Measurements from ENCODE around the gene CCDC141. TPM values are rescaled to one million over a fixed set of nuclear protein-coding genes. Genes with fewer than 3 reads are reported as not detected.
"Not testable (repeated sequence)": the region's sequence is repeated elsewhere in the genome, so short reads cannot be mapped to it uniquely, and the experiment has no call there.

Gene CCDC141
- total and polyA plus RNA-seq, 12 donors = 5.2 to 379 (median 224) TPM

- peak in 2 of 8 donors; percentile 14 to 71 for ATAC-seq
- no peak for TF ChIP-seq CTCF (IDR thresholded peaks at IDR 0.05)
- H3K4me3 ChIP-seq = no peak overlapping the region
- no peak for DNase-seq
- no peaks in the 10 kb centered on the region for H3K36me3 ChIP-seq
- no peaks in the 10 kb centered on the region for H3K27me3 ChIP-seq
- H3K27ac ChIP-seq = peak overlapping the region in 3 of 10 donors; percentile 31 to 57 (median 54)
- intact Hi-C loops (cut with DNase I) = loop anchor here in 2 of 10 donors (10.0 kb wide), 1 partner anchor 67 kb away; no protein-coding TSS in a partner anchor
- H3K4me1 ChIP-seq = peaks cover 0 to 18% (median 12%) of the 10 kb centered on the region in 9 donors
- H3K9me3 ChIP-seq = no peaks in the 10 kb centered on the region
- WGBS, 2 donors = 86 to 92% methylated on average over 5 of the region's 5 CpGs
These were observed 7.8 kb upstream of the CCDC141 start for GRCh38 chr2:179057737-179058136.

- H3K4me1 ChIP-seq = peaks cover 4 to 34% (median 20%) of the 10 kb centered on the region in 9 donors
- H3K4me3 ChIP-seq, H3K27me3 ChIP-seq, DNase-seq, H3K9me3 ChIP-seq, H3K27ac ChIP-seq, H3K36me3 ChIP-seq, ATAC-seq: not testable (repeated sequence)
- intact Hi-C loops (cut with DNase I) = loop anchor here in 2 of 10 donors (10.0 kb wide), 1 partner anchor 71 kb away; no protein-coding TSS in a partner anchor
- 90 to 94% methylated on average over 3 of the region's 3 CpGs for whole genome bisulfite sequencing, 2 donors
These were observed 3.6 kb upstream of the CCDC141 start for GRCh38 chr2:179053568-179053967.

- no peaks in the 10 kb centered on the region for H3K9me3 ChIP-seq
- no peak for DNase-seq
- H3K4me3 ChIP-seq = no peak overlapping the region
- TF ChIP-seq CTCF (IDR thresholded peaks at IDR 0.05) = no peak
- peaks cover 4 to 37% (median 16%) of the 10 kb centered on the region in 9 donors for H3K4me1 ChIP-seq
- intact Hi-C loops (cut with DNase I) = loop anchor here in 2 of 10 donors (10.0 kb wide), 1 partner anchor 74 kb away; no protein-coding TSS in a partner anchor
- H3K27ac ChIP-seq = peak overlapping the region; percentile 66 to 91 (median 80)
- 34 to 50% methylated on average over 4 of the region's 4 CpGs for WGBS, 2 donors
- H3K36me3 ChIP-seq = peaks cover 0 to 8% (median 0%) of the 10 kb centered on the region in 9 donors
- peak; percentile 5 to 61 (median 20) for ATAC-seq
- H3K27me3 ChIP-seq = no peaks in the 10 kb centered on the region
These were observed 1.3 kb upstream of the CCDC141 start for GRCh38 chr2:179051250-179051649.

GRCh38 chr2:179050755-179051154, 818 bp upstream of the CCDC141 start:
- H3K27ac ChIP-seq = peak overlapping the region; percentile 66 to 91 (median 80)
- intact Hi-C loops (cut with DNase I) = loop anchor here in 2 of 10 donors (10.0 kb wide), 1 partner anchor 74 kb away; no protein-coding TSS in a partner anchor
- H3K4me1 ChIP-seq = peaks cover 4 to 42% (median 16%) of the 10 kb centered on the region in 9 donors
- no peaks in the 10 kb centered on the region for H3K27me3 ChIP-seq
- DNase-seq = peak in 1 of 2 donors; percentile 31
- peak overlapping the region in 5 of 10 donors; percentile 45 to 58 (median 56) for H3K4me3 ChIP-seq
- H3K9me3 ChIP-seq = no peaks in the 10 kb centered on the region
- ATAC-seq = peak; percentile 55 to 79 (median 66)
- peaks cover 0 to 13% (median 0%) of the 10 kb centered on the region in 9 donors for H3K36me3 ChIP-seq
- no peak for TF ChIP-seq CTCF (IDR thresholded peaks at IDR 0.05)

- WGBS, 2 donors = 29 to 33% methylated on average over 4 of the region's 4 CpGs
- Histone ChIP-seq H3K4me1 (peaks cover 4 to 47% (median 16%) of the 10 kb centered on the region in 9 donors), H3K4me3 (peak overlapping the region; percentile 12 to 59 (median 52)), H3K27ac (peak overlapping the region; percentile 19 to 91 (median 80)), H3K36me3 (peaks cover 0 to 25% (median 0%) of the 10 kb centered on the region in 9 donors), H3K9me3 (no peaks in the 10 kb centered on the region), H3K27me3 (no peaks in the 10 kb centered on the region)
- DNase-seq = no peak
- ATAC-seq = peak in 7 of 8 donors; percentile 30 to 67 (median 50)
- no peak for TF ChIP-seq CTCF (IDR thresholded peaks at IDR 0.05)
- intact Hi-C loops (cut with DNase I) = no loop called here
These were observed 763 bp downstream of the CCDC141 start for GRCh38 chr2:179049203-179049545.
